H1 (cell line): Measurements from ENCODE around the gene IRF4. TPM values are rescaled to one million over a fixed set of nuclear protein-coding genes. Genes with fewer than 3 reads are reported as not detected.

Source experiments
- CHD1 ChIP-seq: IDR thresholded peaks from 2 replicates; pipeline ENCODE4 v1.6.1; 2012; ENCODE audit warnings: low read depth, low read length, improper control_type of control experiment
- EGR1 ChIP-seq: IDR thresholded peaks from 2 replicates; pipeline ENCODE4 v1.6.1; 2011; ENCODE audit warnings: low read depth, low read length, borderline replicate concordance
- SAP30 ChIP-seq: fragments of 300-600 bp; sonication (generic); IDR thresholded peaks from 2 replicates; pipeline ENCODE4 v1.7.1; 2012; ENCODE audit warnings: low read length, moderate library complexity, mild to moderate bottlenecking, inconsistent platforms; ENCODE audit not compliant: insufficient read depth, insufficient replicate concordance
- SIN3A ChIP-seq, 2 experiments: IDR thresholded peaks in 1 of 2; conservative IDR thresholded peaks in 1 of 2; 2 replicates each; pipeline ENCODE4 v1.6.1; 2011 to 2012; ENCODE audit warnings: low read length in 2 of 2, improper control_type of control experiment in 1 of 2, low read depth in 1 of 2, mild to moderate bottlenecking in 1 of 2
- SUZ12 ChIP-seq: fragments of 200-600 bp; sonication (generic); IDR thresholded peaks from 2 replicates; pipeline ENCODE4 v1.6.1; 2012; ENCODE audit warnings: mild to moderate bottlenecking, inconsistent platforms, low read length, moderate library complexity, mixed read lengths
- polyA plus RNA-seq, 7 experiments: library from polyadenylated mRNA; depleted of rRNA in 3 of 7; stranded (reverse) in 5 of 7; unstranded in 2 of 7; fragments of >200 nt in 5 of 7; fragments of 200-250 nt in 2 of 7; gene quantifications; 1 replicate in 5 of 7; 2 replicates in 1 of 7; 4 replicates in 1 of 7; pipeline versions ENCODE4 v1.2.1 to v1.2.3, GENCODE V29; 2011 to 2013; ENCODE audit warnings: missing spikeins in 2 of 7, mixed read lengths in 2 of 7
- total RNA-seq: library from RNA; stranded (reverse); fragmentation: NEBNext Ultra II Directional; extraction: Animal tissue kit (Norgen Biotek cat#: 25700); gene quantifications from 2 replicates; pipeline ENCODE4 v1.2.1, GENCODE V29; 2021
- TF ChIP-seq, protein P1 (sequence below): IDR thresholded peaks from 2 replicates; pipeline ENCODE4 v1.6.1; 2012; ENCODE audit warnings: inconsistent platforms

The IRF4 gene
- total and polyA plus RNA-seq, 2 of the 8 experiments (the other 6 are each of a cell fraction or from before 2014, with no cell fraction given) = 0.77 to 2.1 TPM

DNA sequence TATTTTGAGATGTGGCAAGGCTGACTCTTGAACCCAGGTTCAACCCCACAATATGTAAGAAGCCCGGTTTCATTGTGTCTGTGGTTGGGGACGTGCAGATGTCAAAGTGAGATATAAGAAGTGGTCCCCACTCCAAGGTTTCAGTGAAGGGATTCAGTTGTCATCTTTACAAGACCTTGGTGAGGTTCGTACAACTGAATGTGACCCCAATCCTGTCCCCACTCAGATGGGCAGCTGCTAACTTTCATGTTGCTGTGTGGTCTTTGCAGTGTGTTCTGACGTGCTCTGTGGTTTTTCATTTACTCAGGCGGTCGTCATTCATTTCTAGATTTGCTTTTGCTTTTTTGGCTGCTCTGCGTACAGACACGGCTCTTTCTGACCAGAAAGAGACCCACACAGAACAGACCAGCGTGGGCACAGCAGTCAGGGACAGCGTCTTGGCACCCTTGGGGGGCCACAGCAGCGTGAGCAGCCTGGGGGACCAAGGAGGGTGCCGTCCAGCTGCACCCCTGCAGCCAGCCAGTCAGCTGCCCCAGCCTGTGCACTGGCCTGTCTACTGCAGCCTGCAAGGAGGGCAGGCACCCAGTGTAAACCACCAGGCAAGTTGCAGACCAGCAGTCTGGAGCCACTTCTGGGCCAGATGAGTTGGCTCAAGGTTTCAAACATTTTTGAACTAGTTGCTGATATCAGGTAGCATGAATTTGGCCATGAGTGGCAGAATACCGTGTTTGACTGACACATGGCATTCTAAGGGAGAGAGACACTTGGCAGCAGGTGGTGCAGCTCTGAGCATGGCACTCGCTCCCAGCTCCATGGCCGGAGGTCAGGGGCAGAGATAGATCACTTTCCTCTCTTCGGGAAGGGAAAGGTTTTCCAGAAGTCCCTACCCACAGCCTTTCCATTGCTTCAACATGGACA, 49.4 kb upstream of the IRF4 start (continued):
- no peak for TF ChIP-seq SUZ12
- no peak for TF ChIP-seq SIN3A (conservative IDR thresholded peaks at IDR 0.05 in 1 of 2, IDR thresholded peaks at IDR 0.05 in 1 of 2; ENCODE audit: low read depth in 1 of 2, low read length in 2 of 2)
- no peak for TF ChIP-seq CHD1
- TF ChIP-seq SAP30 = no peak
- TF ChIP-seq EGR1 = no peak
- TF ChIP-seq, protein P1, sequence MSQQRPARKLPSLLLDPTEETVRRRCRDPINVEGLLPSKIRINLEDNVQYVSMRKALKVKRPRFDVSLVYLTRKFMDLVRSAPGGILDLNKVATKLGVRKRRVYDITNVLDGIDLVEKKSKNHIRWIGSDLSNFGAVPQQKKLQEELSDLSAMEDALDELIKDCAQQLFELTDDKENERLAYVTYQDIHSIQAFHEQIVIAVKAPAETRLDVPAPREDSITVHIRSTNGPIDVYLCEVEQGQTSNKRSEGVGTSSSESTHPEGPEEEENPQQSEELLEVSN = no peak
